Kidney epithelial cell (primary cell): ENCODE measurements around the gene LRRC55. TPM values are rescaled to one million over a fixed set of nuclear protein-coding genes. Genes with fewer than 3 reads are reported as not detected.
"Not testable (repeated sequence)": the region's sequence is repeated elsewhere in the genome, so short reads cannot be mapped to it uniquely, and the experiment has no call there.

Experiments
- DNase-seq: peaks from one replicate; pipeline ENCODE4 v3.0.0-alpha.2; 2010; ENCODE audit warnings: low read depth
- H3K27me3 ChIP-seq: 2 replicates; pipeline ENCODE4 v1.6.0; 2011; ENCODE audit warnings: low read length; ENCODE audit not compliant: control insufficient read depth, insufficient read depth
- H3K36me3 ChIP-seq: 2 replicates; pipeline ENCODE4 v1.5.1; 2011; ENCODE audit warnings: low read length; ENCODE audit not compliant: control insufficient read depth, insufficient read depth
- H3K4me3 ChIP-seq: 2 replicates; pipeline ENCODE4 v1.5.1; 2011; ENCODE audit warnings: low read depth, mild to moderate bottlenecking, control low read depth, low read length
- total RNA-seq: library from RNA; depleted of rRNA; stranded (reverse); fragments of >200 nt; gene quantifications from 2 replicates; pipeline ENCODE4 v1.2.3, GENCODE V29; 2015
- TF ChIP-seq, protein P1 (sequence below): IDR thresholded peaks from 2 replicates; pipeline ENCODE4 v1.5.1; 2011; ENCODE audit warnings: mild to moderate bottlenecking, moderate library complexity, low read length, control low read depth, inconsistent platforms; ENCODE audit not compliant: insufficient read depth, poor library complexity, severe bottlenecking

LRRC55 gene
- total RNA-seq, 1 donor from 2014 or later: 0.04 TPM

GRCh38 chr11:57163160-57163868 is 18.4 kb upstream of the LRRC55 start:
- Histone ChIP-seq H3K36me3 (no peaks in the 10 kb centered on the region), H3K27me3 (peaks cover 2% of the 10 kb centered on the region), H3K4me3 (no peak overlapping the region)
- DNase-seq: no peak
- TF ChIP-seq, protein P1, sequence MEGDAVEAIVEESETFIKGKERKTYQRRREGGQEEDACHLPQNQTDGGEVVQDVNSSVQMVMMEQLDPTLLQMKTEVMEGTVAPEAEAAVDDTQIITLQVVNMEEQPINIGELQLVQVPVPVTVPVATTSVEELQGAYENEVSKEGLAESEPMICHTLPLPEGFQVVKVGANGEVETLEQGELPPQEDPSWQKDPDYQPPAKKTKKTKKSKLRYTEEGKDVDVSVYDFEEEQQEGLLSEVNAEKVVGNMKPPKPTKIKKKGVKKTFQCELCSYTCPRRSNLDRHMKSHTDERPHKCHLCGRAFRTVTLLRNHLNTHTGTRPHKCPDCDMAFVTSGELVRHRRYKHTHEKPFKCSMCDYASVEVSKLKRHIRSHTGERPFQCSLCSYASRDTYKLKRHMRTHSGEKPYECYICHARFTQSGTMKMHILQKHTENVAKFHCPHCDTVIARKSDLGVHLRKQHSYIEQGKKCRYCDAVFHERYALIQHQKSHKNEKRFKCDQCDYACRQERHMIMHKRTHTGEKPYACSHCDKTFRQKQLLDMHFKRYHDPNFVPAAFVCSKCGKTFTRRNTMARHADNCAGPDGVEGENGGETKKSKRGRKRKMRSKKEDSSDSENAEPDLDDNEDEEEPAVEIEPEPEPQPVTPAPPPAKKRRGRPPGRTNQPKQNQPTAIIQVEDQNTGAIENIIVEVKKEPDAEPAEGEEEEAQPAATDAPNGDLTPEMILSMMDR: no peak

GRCh38 chr11:57164317-57164716 is 17.4 kb upstream of the LRRC55 start:
- TF ChIP-seq, protein P1: no peak
- DNase-seq: no peak
- Histone ChIP-seq H3K27me3 (peaks cover 2% of the 10 kb centered on the region), H3K36me3 (no peaks in the 10 kb centered on the region), H3K4me3 (no peak overlapping the region)

- H3K36me3 ChIP-seq: no peaks in the 10 kb centered on the region
- no peak overlapping the region for H3K4me3 ChIP-seq
- DNase-seq: no peak
- peaks cover 2% of the 10 kb centered on the region for H3K27me3 ChIP-seq
- TF ChIP-seq, protein P1: no peak
Observed at GRCh38 chr11:57167125-57167846, 14.5 kb upstream of the LRRC55 start.

GRCh38 chr11:57169732-57170313 is 11.9 kb upstream of the LRRC55 start:
- DNase-seq, H3K36me3 ChIP-seq, H3K27me3 ChIP-seq, H3K4me3 ChIP-seq: not testable (repeated sequence)

DNA sequence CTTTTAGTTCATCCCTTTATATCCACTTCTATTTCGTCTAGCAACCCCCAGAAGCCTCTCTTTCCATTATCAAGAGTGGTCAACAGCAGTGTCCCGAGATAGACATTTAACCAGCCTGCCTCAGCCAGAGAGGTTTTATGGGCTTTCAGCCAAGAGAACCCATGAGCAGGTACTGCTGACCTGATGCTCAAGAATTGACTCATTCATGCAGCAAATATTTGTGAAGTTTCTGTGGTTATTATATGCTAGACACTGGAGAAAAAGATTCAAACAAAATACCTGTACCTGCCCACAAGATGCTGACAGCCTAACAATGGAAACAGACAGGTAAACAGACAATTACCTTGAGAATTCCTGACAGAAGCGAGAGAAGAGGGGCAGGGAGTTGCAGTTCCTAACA is 9.7 kb upstream of the LRRC55 start:
- Histone ChIP-seq H3K27me3 (no peaks in the 10 kb centered on the region), H3K4me3 (no peak overlapping the region), H3K36me3 (no peaks in the 10 kb centered on the region)
- TF ChIP-seq, protein P1: no peak
- no peak for DNase-seq

DNA sequence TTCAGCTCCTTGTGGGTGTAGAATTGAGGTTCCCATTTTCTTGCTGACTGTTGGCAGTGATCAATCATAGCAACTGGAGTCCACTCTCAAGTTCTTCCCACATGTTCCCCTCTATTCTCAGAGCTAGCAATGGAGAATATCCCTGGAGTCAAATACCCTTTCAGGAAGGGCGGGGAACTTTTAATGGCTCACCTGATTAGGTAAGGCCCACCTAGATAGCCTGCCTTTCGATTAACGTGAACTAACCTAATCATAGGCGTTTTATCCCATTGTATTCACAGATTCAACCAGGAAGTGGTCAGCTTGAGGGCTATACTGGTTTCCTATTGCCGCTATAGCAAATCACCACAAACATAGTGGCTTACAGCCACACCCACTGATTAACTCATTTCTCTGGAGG is 7.1 kb upstream of the LRRC55 start:
- TF ChIP-seq, protein P1: no peak
- no peak for DNase-seq
- Histone ChIP-seq H3K27me3 (peaks cover 6% of the 10 kb centered on the region), H3K36me3 (no peaks in the 10 kb centered on the region), H3K4me3 (no peak overlapping the region)
